Subcutaneous adipose tissue (tissue), 4 donors: ENCODE results near the gene RAPGEF5. TPM values are rescaled to one million over a fixed set of nuclear protein-coding genes. Genes with fewer than 3 reads are reported as not detected.

Experiments used
- total RNA-seq, 4 donors: library from RNA; depleted of rRNA; stranded (reverse); fragments of >200 nt; gene quantifications; one replicate each; pipeline ENCODE4 v1.1.0, GENCODE V29; 2016
- TF ChIP-seq, protein P1 (sequence below): fragments of 450-650 bp; IDR thresholded peaks from one replicate; pipeline ENCODE4 v1.5.1; 2016; ENCODE audit warnings: low read depth, mild to moderate bottlenecking, control low read depth, antibody characterized with exemption, moderate library complexity

The RAPGEF5 gene
- total RNA-seq, 4 donors from 2014 or later, result 19.7 to 96.2 (median 63.1) TPM

DNA sequence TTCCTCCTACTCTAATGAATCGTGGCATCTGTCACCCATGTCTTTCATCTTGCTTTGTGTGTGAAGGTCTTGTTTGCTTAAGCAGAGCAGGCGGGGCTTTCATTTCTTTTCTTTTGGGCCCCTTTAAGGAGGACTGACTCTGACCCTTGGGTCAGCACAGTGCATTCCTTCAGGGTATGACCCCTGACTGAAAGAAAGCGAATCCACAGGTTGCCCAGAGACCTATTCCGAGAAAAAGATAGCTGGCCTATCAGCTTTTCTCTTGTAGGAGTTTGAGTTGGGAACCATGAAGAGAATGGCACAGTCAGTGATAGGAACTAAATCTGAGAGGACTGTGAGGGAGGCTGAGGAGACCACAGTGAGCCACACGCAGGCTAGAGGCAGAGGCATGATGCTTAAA, 218.1 kb downstream of the RAPGEF5 start:
- TF ChIP-seq, protein P1, sequence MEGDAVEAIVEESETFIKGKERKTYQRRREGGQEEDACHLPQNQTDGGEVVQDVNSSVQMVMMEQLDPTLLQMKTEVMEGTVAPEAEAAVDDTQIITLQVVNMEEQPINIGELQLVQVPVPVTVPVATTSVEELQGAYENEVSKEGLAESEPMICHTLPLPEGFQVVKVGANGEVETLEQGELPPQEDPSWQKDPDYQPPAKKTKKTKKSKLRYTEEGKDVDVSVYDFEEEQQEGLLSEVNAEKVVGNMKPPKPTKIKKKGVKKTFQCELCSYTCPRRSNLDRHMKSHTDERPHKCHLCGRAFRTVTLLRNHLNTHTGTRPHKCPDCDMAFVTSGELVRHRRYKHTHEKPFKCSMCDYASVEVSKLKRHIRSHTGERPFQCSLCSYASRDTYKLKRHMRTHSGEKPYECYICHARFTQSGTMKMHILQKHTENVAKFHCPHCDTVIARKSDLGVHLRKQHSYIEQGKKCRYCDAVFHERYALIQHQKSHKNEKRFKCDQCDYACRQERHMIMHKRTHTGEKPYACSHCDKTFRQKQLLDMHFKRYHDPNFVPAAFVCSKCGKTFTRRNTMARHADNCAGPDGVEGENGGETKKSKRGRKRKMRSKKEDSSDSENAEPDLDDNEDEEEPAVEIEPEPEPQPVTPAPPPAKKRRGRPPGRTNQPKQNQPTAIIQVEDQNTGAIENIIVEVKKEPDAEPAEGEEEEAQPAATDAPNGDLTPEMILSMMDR, result no peak

DNA sequence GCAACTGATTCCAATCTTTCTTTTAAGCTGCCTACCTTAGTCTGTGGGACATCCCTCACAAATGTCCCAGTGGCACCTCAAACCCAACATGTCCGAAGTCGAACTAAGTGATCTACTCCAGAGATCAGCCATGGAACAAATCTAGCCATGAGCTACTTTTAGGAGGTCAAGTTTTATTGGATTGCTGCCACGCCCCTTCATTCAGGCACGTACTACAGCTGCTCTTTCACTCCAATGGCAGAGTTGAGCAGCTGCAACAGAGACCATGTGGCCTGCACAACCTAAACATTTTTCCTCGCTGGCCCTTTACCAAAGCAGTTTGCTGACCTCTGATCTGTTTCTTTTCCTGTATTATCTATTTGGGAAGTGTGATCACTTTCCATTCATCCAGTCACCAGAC, 218.8 kb downstream of the RAPGEF5 start:
- TF ChIP-seq, protein P1, result no peak

DNA sequence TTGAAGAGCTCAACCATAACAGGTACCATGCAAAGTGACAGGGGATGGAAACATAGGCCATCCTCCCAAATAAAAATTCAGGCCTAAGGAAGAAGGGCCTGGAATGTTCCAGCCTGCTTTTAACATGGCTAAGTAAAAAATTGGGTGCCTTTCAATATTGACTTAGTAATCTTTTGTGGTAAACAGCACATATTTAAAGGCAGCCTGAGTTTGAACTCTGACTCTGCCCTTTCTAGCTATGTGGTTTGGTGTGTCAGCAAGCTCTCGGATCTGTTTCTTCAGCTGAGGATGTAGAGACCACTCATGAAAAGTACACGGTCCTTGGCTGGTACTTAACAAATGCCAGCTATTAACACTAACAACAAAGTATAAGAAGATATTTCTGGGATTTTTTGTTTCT, 219.5 kb downstream of the RAPGEF5 start:
- TF ChIP-seq, protein P1, result no peak

DNA sequence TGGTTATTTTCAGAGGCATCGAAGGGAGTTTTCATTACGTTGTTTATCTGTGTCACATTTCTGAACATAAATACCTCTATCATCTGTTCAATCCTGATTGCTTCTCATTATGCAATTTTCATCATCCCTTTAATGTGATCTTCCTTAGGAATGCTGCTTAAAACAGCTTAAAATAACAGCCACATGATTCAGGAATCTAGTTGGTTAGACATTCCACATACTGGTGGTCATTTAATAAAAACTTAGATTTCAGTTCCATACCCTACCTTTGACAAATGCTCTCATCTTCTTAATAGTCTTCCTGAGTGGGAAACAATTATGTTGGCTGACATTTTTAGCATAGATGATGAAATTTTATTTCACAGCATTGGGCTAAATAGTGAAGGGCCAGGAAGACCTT, 219.9 kb downstream of the RAPGEF5 start:
- TF ChIP-seq, protein P1, result no peak

DNA sequence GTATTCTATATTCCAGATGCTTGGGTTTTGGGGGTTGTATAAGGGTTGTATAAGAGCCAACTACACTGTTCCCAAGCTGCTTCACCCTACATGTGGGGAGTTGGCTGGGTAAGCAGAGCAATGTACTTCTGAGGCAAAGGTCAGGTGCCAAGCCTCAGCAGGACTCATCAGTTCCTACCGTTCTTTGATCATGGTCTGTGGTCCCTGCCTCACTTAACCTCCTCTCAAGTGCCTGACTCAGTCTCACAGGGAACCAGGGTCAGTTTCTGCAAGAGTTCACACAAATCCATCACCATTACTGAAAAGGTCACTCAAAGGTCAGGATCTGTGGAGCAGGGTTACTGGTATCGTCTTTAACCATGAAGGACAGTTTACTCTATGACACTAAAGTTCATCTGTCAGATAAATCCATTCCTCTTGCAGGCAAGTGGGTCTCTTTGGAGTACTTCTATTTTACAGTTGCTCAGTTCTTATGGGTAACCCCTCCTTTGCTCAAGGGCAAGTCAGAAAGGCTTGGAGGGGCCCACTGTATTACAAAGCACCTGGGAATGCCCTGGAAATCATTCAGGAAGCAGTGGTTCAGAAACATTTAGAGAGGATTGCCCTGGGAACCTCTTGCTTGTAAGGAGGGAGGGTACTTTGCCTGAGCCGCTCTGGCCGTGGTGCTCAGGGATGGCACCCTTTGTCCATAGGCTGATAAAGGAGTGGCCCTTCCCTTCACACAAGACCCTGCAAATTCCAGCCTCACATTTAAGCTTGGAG, 227.0 kb downstream of the RAPGEF5 start:
- TF ChIP-seq, protein P1, result no peak

DNA sequence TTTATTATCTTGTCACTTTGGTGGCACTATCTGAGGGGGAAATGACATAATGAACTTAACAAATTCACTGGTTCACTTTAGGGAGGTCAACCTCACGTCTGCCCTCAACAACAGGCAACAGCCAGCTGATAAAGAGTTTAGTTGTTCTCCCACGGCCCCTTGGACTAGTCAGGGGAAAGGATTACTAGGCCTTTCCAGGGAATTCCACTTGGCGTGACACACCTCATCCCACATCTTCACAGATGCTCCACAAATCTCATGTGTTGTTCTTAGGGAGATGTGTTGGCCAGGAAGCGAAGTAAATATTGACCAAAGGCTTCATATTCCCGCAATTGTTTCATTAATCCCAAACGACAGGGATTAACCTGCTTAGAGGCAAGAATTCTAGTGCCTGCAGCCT, 227.8 kb downstream of the RAPGEF5 start:
- TF ChIP-seq, protein P1, result no peak

DNA sequence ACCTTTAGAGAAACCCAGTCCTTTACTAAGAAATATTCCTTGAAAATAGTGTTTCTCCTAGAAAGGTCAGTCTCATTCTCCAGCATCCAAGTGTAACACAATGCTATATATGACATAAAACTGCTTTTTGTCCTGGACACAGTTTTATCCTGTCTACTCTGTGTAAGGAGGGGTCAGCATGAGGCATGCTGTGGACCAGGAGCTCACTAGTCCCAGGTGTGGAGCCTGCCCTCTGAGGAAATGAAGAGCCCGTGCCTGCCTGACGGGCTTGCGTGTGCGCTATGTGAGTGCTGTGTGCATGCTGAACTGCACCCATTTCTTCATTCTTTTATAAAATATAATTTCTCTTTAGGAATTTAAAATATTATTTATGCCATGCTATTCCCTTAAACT, 228.4 kb downstream of the RAPGEF5 start:
- TF ChIP-seq, protein P1, result no peak
